A549 treated with RU486 at 1 μM for 4 hours (cell line): ENCODE data around the gene PRM3. TPM values are rescaled to one million over a fixed set of nuclear protein-coding genes. Genes with fewer than 3 reads are reported as not detected.

Experiments used
- total RNA-seq: library from RNA; stranded (reverse); fragments of 200-300 nt; extraction: Qiagen RNA extraction; gene quantifications from 5 replicates; pipeline ENCODE4 v1.2.3, GENCODE V29; 2022; ENCODE audit warnings: low read depth

PRM3 gene
- total RNA-seq: not detected in 5 replicates

DNA sequence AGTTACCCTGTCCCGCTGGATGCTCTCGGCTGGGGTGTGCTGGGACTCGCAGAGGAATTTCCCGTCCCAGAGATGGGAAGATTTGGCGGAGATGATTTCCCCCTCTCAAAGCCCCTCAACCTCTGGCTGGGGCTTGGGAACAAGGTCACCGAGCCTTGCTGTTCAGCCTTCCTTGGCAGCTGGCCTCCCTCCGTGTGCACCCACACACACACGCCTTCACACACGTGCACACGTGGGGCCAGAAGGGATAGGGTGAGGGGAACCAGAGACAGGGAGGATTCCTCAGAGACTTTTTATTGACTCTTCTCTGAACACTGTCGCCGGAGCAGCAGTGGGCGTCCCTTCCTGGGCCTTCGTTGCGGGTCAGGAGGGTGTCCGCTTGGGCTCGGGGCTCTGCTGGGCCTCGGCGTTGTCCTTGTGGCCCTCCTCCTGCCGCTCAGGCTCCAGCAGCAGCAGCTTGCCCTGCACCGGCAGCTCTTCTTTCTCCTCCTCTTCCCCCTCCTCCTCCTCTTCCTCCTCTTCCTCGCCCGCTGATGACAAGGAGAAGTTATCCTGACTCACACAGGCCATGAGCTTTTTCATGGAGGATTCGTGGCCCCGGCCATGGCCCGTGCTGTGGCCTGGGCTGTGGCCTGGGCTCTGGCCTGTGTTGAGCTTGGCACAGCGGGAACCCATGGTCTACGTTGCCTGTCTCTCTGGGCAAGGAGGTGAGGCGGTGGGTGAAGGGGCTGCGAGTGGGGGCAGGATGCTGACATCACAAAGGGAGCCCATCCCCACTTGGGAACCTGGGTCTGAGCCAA, at the start of gene PRM3:
Gene PRM3 (minus strand): TSS at position 709 of the 800 bp plus-strand sequence. CDS start 34 bp downstream, at position 675.

DNA sequence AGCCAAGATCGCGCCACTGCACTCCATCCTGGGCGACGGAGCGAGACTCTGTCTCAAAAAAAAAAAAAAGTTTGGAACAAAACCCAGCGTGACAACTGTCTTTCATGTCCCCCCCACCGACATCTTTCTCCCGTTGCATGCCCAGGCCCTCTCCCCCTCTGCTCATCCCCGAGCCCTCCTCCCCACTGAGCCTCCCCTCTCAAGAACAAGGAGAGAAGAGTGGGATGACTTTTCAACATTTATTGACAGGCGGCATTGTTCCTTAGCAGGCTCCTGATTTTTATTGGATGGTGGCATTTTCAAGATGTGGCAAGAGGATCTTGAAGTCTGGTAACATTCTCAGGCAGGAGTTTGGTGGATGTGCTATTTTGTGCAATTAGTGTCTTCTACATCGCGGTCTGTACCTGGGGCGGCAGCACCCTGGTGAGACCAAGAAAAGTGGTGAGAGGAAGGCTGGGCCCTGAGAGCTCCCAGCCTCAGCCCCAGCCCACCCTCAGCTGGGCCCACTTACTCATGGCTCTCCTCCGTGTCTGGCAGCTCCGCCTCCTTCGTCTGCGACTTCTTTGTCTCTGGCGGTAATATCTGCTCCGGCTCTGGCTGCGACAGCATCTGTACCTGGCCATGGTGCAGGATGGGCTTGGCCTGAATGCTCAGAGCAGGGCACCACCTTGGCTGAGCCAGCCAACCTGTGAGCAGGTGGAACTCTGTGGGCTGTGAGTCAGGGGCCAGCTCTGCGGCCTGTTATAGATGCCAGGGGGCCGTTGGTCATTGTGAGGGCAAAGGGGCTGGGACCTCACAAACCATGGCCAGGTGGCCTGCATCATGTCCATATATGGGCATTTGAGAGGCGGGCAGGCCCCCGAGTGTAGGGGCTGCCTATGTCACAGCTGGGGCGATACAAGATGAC, 7.4 kb upstream of the PRM3 start, which contains the start of gene PRM1:
Gene PRM1 (minus strand): TSS at position 715 of the 907 bp plus-strand sequence. CDS start 92 bp downstream, at position 623.

GRCh38 chr16:11276143-11276895, 2.9 kb upstream of the PRM3 start, which contains the start of gene PRM2:
Gene PRM2 (minus strand): TSS chr16:11276480. CDS start chr16:11276370, 110 bp downstream.

GRCh38 chr16:11268921-11269375, 4.5 kb downstream of the PRM3 start, which contains the start of gene TNP2:
Gene TNP2 (minus strand): TSS chr16:11269325. CDS start chr16:11269262, 63 bp downstream.

DNA sequence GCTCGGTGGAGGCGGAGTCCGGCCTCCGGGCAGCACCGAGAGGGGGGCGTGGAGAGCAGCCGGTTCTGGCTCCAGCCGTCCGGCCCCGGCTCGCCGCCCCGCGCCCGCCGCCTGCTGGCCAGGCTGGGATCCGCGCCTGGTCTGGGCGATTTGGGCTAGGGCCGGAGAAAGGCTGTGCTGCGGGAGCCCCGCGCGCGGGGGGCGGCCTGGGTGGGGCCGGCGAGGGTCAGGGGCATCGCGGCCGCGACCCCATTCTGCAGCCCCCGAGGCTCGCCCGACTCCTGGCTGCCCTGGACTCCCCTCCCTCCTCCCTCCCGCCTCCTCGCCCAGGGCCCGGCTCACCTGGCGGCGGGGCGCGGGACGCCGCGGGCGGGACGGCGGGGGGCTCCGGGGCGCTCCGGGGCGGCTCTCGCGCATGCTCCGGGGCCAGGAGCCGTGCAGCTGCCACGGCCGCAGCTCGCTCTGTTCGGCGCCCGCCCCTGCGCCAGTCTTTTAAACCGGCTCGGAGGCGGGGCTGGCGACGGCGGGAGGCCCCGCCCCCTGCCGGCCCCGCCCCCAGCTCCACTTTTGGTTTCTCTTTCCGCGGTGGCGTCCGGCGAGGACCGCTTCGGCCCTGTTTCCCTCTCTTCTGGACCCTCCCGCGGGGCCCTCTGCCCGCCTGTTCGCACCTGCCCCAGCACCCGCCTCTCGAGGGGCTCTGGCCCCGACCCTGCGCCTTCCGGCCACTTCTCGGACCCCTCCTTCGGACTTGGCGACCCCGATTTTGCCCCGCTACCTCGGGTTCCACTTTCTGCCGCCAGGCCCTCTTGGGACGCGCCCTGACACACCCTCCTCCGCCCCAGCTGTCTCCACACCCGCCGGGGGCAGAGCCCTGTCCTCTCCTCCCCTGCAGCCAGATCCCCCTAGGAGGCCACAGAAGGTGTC, 17.4 kb downstream of the PRM3 start, which contains the start of gene SOCS1:
Gene SOCS1 (minus strand): TSS at position 468 of the 924 bp plus-strand sequence. CDS start 726 bp downstream, outside the sequence.

Other genes starting within 250 kb of the PRM3 start
- gene SOCS1, start 17.4 kb downstream of the PRM3 start, total RNA-seq: 0.70 to 2.3 TPM (median 1.7 TPM) in 5 replicates
- gene TNP2, start 4.3 kb downstream of the PRM3 start, total RNA-seq: not detected in 5 replicates
- gene PRM2, start 2.9 kb upstream of the PRM3 start, total RNA-seq: not detected in 5 replicates
- gene PRM1, start 7.7 kb upstream of the PRM3 start, total RNA-seq: not detected in 5 replicates
- gene RMI2, start 71.8 kb upstream of the PRM3 start, total RNA-seq: 17.3 to 36.5 TPM (median 34.7 TPM) in 5 replicates